ENCODE results near the gene TTC23.
A peak's percentile ranks its signal among the peaks of the same experiment; 100 is the strongest.

TTC23 gene

GRCh38 chr15:99137111-99137546, 112.3 kb downstream of the TTC23 start:
- DNase-seq (ENCODE audit: low read depth) = no peak

- no peak for DNase-seq (ENCODE audit: low read depth)
Measured at GRCh38 chr15:99135194-99135593, 114.2 kb downstream of the TTC23 start.

GRCh38 chr15:99134317-99134821, 115.0 kb downstream of the TTC23 start:
- no peak for DNase-seq (ENCODE audit: low read depth)

- DNase-seq (ENCODE audit: low read depth) = no peak
Measured at GRCh38 chr15:99132634-99133287, 116.6 kb downstream of the TTC23 start.

- no peak for DNase-seq (ENCODE audit: low read depth)
Measured at GRCh38 chr15:99132122-99132521, 117.3 kb downstream of the TTC23 start.

GRCh38 chr15:99131441-99132023, 117.8 kb downstream of the TTC23 start:
- DNase-seq (ENCODE audit: low read depth) = no peak

- no peak for DNase-seq (ENCODE audit: low read depth)
Measured at GRCh38 chr15:99130765-99131440, 118.5 kb downstream of the TTC23 start.

GRCh38 chr15:99130314-99130713, 119.1 kb downstream of the TTC23 start:
- DNase-seq (ENCODE audit: low read depth) = no peak

- DNase-seq (ENCODE audit: low read depth) = no peak
Measured at GRCh38 chr15:99129644-99130043, 119.7 kb downstream of the TTC23 start.

GRCh38 chr15:99128411-99128810, 121.0 kb downstream of the TTC23 start:
- DNase-seq (ENCODE audit: low read depth) = no peak

- no peak for DNase-seq (ENCODE audit: low read depth)
Measured at GRCh38 chr15:99127773-99128172, 121.6 kb downstream of the TTC23 start.

GRCh38 chr15:99126930-99127329, 122.5 kb downstream of the TTC23 start:
- DNase-seq (ENCODE audit: low read depth) = no peak

GRCh38 chr15:99126131-99126588, 123.2 kb downstream of the TTC23 start:
- no peak for DNase-seq (ENCODE audit: low read depth)

- no peak for DNase-seq (ENCODE audit: low read depth)
Measured at GRCh38 chr15:99125061-99125891, 124.1 kb downstream of the TTC23 start.

- DNase-seq (ENCODE audit: low read depth) = no peak
Measured at GRCh38 chr15:99124641-99125040, 124.7 kb downstream of the TTC23 start.

GRCh38 chr15:99123713-99124451, 125.5 kb downstream of the TTC23 start:
- peak; percentile 82 for DNase-seq (ENCODE audit: low read depth)

GRCh38 chr15:99122831-99123712, 126.3 kb downstream of the TTC23 start:
- no peak for DNase-seq (ENCODE audit: low read depth)

GRCh38 chr15:99121691-99122410, 127.5 kb downstream of the TTC23 start:
- DNase-seq (ENCODE audit: low read depth) = no peak

GRCh38 chr15:99121207-99121606, 128.2 kb downstream of the TTC23 start:
- no peak for DNase-seq (ENCODE audit: low read depth)

Measured in fibroblast of the conjunctiva (primary cell).